T-helper 9 cell (primary cell): Measurements from ENCODE around the gene SNCB.

Source experiments
- DNase-seq: peaks from one replicate; pipeline ENCODE4 v3.0.0-alpha.2; 2020

SNCB gene

GRCh38 chr5:176644294-176644693 is 14.0 kb upstream of the SNCB start:
- no peak for DNase-seq

- no peak for DNase-seq
Measured at GRCh38 chr5:176643491-176644219, 13.3 kb upstream of the SNCB start.

GRCh38 chr5:176642675-176643490 is 12.5 kb upstream of the SNCB start:
- DNase-seq, result no peak

- DNase-seq, result no peak
Measured at GRCh38 chr5:176640616-176641015, 10.3 kb upstream of the SNCB start.

- DNase-seq, result no peak
Measured at GRCh38 chr5:176639981-176640380, 9.6 kb upstream of the SNCB start.

- no peak for DNase-seq
Measured at GRCh38 chr5:176639208-176639607, 8.9 kb upstream of the SNCB start.

- no peak for DNase-seq
Measured at GRCh38 chr5:176638437-176638836, 8.1 kb upstream of the SNCB start.

- DNase-seq, result no peak
Measured at GRCh38 chr5:176637556-176637955, 7.2 kb upstream of the SNCB start.

- DNase-seq, result no peak
Measured at GRCh38 chr5:176636426-176636825, 6.1 kb upstream of the SNCB start.

GRCh38 chr5:176633598-176633997 is 3.3 kb upstream of the SNCB start:
- DNase-seq, result no peak

GRCh38 chr5:176632745-176633144 is 2.4 kb upstream of the SNCB start:
- no peak for DNase-seq

- DNase-seq, result no peak
Measured at GRCh38 chr5:176631383-176632200, 1.3 kb upstream of the SNCB start.

GRCh38 chr5:176630681-176631222 is 418 bp upstream of the SNCB start:
- DNase-seq, result no peak

GRCh38 chr5:176629317-176629852 is 949 bp downstream of the SNCB start:
- no peak for DNase-seq

GRCh38 chr5:176628406-176629228 is 1.7 kb downstream of the SNCB start:
- no peak for DNase-seq

- DNase-seq, result no peak
Measured at GRCh38 chr5:176627582-176627981, 2.8 kb downstream of the SNCB start.

GRCh38 chr5:176626876-176627236 is 3.5 kb downstream of the SNCB start:
- DNase-seq, result no peak

- DNase-seq, result no peak
Measured at GRCh38 chr5:176625966-176626875, 4.1 kb downstream of the SNCB start.

GRCh38 chr5:176625512-176625911 is 4.8 kb downstream of the SNCB start:
- no peak for DNase-seq

GRCh38 chr5:176624938-176625337 is 5.4 kb downstream of the SNCB start:
- no peak for DNase-seq

GRCh38 chr5:176624142-176624541 is 6.2 kb downstream of the SNCB start:
- DNase-seq, result no peak
